Stimulated activated CD8-positive, alpha-beta memory T cell treated with anti-CD3 and anti-CD28 coated beads, Interleukin-15, amount 100 ng/mL, for 1 hour (primary cell): ENCODE data around the gene FMO1.
"Not testable (repeated sequence)": the region's sequence is repeated elsewhere in the genome, so short reads cannot be mapped to it uniquely, and the experiment has no call there.

ENCODE experiments used
- DNase-seq: peaks from one replicate; pipeline ENCODE4 v3.0.0-alpha.2; 2020; ENCODE audit warnings: low read depth

FMO1 gene

GRCh38 chr1:171236231-171236630 lies 12.1 kb upstream of the FMO1 start:
- not testable (repeated sequence) for DNase-seq

DNA sequence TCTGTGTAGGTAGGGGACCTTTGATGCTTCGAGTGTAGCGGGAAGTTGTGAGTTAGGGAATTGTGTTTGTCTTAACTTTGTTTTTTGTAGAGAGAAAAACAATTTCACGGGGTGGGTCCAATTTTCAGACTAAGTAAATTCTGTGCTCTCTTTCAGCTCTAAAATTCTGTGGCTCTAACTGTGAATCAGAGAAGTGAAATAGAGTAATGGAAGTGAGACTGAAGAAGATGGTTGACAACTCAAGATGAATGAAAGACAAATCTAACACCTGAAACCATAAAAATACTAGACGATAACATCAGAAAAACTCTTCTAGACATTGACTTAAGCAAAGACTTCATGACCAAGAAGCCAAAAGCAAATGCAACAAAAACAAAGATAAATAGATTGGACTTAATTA lies 4.4 kb upstream of the FMO1 start:
- DNase-seq = no peak

- DNase-seq = no peak
These were observed 2.7 kb upstream of the FMO1 start for GRCh38 chr1:171245458-171246064.

DNA sequence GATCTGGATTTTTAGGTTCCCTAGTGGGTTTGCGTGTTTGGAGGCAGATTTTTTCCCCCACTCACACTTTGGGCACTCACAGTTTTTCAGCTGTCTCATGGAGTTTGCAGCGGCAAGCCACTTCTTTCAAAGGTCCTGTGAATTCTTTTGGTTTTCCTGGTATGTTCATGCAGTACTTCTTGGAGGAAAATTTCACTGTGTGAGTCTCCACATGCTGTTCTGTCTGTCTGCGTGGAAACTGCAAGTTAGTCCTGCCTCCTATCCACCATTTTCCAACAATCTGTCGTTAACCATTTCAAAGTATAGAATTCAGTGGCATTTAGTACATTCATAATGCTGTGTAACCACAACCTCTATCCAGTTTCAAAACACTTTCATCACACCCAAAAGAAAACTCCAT lies 793 bp upstream of the FMO1 start:
- DNase-seq = no peak

GRCh38 chr1:171248841-171249240 lies 547 bp downstream of the FMO1 start:
- no peak for DNase-seq

DNA sequence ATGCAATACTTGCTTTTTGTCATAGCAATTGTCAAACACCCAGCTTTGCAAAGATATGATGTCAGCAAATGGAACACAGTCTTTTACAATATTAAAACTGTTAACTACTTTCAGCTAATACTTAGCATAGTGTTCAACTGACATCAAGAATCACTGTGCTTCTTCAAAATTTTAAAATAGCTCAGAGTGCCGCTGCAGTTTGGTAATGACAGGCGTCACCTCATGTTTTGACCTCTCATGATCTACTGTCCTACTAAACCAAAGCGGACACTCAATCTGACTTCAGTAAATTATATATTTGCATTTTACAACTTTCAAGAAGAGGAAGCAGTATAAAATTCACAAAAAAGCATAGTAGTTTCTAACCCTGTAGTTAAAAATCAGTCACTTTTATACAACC lies 2.0 kb downstream of the FMO1 start:
- DNase-seq = no peak

DNA sequence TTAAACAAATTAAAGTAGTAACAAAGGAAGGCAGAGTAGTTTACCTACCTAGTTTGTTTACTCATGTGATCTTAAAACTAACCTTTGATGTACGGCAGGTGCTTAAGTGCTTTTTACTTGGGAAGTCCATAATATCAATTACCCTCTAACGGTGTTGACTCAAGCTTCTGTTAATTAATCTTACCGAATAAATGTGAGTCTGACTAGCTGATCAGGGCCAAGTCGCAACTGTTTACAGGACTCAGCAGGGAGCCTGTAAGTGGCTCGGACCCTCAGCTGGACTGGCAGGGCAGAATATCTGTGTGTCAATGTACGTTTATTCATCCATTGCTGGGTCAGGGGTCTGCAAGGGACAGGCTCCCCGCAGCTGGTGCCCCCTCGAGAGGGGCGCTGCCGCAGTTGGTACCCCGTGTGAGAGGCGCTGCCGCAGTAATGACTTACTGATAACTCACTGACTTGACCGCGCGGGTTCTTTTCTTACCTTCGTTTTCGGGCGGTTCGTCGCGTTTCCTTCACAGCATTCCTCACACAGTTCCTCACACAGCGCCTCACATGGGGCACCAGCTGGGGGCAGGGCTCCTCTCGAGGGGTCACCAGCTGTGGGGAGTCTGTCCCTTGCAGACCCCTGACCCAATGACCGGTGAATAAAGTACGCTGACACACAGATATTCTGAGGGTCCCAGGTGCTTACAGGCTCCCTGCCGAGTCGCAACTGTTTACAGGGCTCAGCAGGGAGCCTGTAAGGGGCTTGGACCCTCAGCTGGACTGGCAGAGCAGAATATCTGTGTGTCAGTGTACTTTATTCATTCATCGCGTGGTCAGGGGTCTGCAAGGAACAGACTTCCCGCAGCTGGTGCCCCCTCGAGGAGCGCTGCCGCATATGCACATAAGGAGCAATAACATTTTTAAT lies 3.0 kb downstream of the FMO1 start:
- no peak for DNase-seq

GRCh38 chr1:171251952-171252300 lies 3.6 kb downstream of the FMO1 start:
- no peak for DNase-seq

DNA sequence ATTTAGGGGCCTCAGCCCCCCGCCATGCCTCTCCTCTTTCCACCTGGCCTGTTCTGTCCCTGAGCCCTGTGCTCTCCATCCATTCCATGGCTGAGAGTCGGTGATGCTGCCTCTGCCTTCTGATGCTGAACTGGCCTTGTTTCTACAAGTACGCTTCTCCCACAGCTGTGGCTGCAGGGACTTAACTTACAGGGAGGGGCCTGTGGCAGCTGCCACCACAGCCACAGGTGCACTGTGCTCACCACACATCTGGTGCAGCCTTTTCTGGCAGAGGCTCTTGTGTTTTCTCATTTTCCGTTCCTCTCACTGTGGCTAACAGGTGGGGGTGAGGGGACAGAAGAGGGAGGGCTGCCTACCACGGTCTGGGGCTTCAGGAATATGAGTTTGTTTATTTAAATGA lies 4.2 kb downstream of the FMO1 start:
- no peak for DNase-seq

DNA sequence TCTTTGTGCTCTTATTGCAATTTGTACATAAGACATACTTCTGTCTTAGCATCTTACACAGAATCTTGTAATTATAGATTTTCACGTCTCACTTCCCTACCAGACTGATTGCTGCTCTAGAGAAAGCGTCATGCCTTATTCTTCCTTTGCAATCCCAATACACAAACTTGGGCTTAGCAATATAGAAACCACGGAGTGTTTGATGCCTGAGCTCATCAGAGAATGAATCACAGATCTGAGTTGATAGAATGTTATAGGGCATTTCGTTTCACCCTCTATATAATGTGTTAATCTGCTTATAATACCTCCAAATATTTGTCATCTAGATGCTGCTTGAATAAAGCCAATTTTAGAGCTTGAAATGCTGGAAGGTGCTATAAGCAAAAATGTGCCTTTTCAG lies 6.6 kb downstream of the FMO1 start:
- no peak for DNase-seq

GRCh38 chr1:171256940-171257606 lies 8.8 kb downstream of the FMO1 start:
- DNase-seq = no peak

- DNase-seq = no peak
These were observed 9.3 kb downstream of the FMO1 start for GRCh38 chr1:171257607-171258076.

GRCh38 chr1:171258429-171258828 lies 10.1 kb downstream of the FMO1 start:
- DNase-seq = no peak

- DNase-seq = no peak
These were observed 10.6 kb downstream of the FMO1 start for GRCh38 chr1:171258943-171259342.

DNA sequence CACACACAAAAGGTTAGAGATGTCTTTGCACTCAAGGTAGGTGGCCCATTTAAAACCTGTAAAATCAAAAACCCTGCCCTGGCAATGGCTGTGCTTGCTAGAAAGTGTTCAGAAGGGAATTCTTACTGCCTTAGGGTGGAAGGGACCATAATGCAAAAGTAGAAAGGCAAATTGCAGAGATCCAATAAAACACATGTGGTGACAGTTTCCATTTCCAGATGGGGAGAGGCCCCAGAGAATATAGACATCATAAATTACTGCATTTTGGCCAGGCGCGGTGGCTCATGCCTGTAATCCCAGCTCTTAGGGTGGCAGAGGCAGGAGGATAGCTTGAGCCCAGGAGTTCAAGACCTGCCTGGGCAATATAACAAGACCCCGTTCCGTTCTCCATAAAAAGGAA lies 13.0 kb downstream of the FMO1 start:
- DNase-seq = no peak

DNA sequence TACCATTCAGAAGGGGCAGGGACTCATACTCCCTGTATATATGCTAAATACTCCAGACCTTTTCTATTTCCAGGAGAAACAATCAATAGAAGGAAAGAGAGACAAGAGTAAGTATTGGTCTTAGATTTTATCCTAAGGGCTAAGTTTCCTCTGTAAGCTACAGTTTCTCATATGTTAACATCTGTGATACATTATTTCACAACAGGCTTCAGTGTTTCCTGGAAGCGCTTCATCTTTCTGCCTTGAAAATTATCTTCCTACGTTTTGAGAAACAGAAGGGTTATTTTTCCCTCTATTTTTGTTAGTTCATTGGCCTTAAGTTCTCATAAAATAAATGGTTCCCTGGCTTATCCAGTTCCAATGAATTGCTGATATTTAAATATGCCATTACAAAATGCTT lies 15.6 kb downstream of the FMO1 start:
- no peak for DNase-seq

DNA sequence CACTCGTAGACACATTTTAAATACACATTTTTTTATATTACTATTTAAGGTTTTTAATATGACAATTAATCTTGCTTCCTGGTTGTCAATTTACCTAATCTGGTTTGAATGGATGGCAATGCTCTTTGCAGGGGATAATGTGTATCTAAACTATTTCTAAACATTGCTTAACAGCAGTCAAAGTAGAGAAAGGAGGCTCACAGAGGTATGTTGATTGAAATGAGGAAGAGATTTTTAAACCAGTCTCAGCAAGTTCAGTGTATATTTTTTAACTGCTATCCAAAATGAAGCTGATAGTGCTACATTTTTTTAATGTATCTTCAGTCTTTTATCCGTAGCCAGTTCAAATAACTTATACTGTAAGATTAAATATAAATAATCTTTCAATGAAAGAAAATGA lies 17.4 kb downstream of the FMO1 start:
- DNase-seq = no peak

GRCh38 chr1:171266930-171267329 lies 18.6 kb downstream of the FMO1 start:
- DNase-seq = no peak

- DNase-seq = no peak
These were observed 19.1 kb downstream of the FMO1 start for GRCh38 chr1:171267391-171267790.

DNA sequence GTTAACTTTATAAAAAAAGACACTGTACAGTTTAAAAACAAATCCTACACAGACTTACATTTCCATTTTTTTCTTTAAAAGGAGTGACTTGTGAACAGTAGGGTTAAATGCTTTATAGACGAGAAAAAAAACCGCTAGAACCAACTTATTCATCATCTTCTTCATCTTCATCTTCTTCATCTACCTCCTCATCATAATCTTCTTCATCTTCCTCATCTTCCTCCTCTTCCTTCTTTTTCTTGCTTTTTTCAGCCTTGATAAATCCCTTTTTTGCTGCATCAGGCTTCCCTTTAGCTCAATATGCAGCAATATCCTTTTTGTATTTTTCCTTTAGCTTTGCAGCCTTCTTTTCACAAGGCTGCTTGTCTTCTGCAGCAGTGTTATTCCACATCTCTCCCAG lies 22.5 kb downstream of the FMO1 start:
- DNase-seq = no peak

GRCh38 chr1:171277534-171277933 lies 29.2 kb downstream of the FMO1 start:
- no peak for DNase-seq

GRCh38 chr1:171279234-171279633 lies 30.9 kb downstream of the FMO1 start:
- no peak for DNase-seq

- no peak for DNase-seq
These were observed 31.4 kb downstream of the FMO1 start for GRCh38 chr1:171279678-171280077.
